Erythroblast (primary cell): Measurements from ENCODE around the gene PALLD.

ENCODE experiments used
- GATA1 ChIP-seq: IDR thresholded peaks from 2 replicates; pipeline ENCODE4 v1.6.1; 2011; ENCODE audit warnings: low read depth, mild to moderate bottlenecking, control low read depth, low read length, moderate library complexity
- POLR2A ChIP-seq: IDR thresholded peaks from 2 replicates; pipeline ENCODE4 v1.6.1; 2011; ENCODE audit warnings: mild to moderate bottlenecking, low read length

GRCh38 chr4:168666531-168666930, 169.7 kb downstream of the PALLD start:
- no peak for TF ChIP-seq POLR2A
- TF ChIP-seq GATA1 = no peak
